Putamen (tissue), 1 donor: ENCODE measurements around the gene MC1R.
A peak's percentile ranks its signal among the peaks of the same experiment; 100 is the strongest.
"Not testable (repeated sequence)": the region's sequence is repeated elsewhere in the genome, so short reads cannot be mapped to it uniquely, and the experiment has no call there.

Experiments
- DNase-seq: peaks from one replicate; pipeline ENCODE4 v3.0.0-alpha.2; 2016; ENCODE audit warnings: low spot score

MC1R gene

DNA sequence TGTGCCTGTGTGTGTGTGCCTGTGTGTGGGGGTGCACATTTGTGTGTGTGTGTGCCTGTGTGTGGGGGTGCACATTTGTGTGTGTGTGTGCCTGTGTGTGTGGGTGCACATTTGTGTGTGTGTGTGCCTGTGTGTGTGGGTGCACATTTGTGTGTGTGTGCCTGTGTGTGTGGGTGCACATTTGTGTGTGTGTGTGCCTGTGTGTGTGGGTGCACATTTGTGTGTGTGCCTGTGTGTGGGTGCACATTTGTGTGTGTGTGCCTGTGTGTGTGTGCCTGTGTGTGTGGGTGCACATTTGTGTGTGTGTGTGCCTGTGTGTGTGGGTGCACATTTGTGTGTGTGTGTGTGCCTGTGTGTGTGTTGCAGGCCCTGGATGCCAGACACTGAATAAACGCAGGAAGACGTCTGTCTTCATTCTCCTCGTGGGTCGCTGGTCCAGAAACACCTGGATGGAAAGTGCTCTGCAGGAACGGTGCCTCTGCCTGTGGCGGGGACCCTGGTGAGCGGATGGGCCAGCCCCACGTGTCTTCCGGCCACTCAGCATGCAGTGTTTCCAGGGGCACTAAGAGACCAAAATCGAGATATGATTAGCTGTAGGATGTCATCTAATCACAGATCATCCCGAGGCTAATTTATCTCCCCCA is 3.9 kb upstream of the MC1R start:
- DNase-seq = not testable (repeated sequence)

DNA sequence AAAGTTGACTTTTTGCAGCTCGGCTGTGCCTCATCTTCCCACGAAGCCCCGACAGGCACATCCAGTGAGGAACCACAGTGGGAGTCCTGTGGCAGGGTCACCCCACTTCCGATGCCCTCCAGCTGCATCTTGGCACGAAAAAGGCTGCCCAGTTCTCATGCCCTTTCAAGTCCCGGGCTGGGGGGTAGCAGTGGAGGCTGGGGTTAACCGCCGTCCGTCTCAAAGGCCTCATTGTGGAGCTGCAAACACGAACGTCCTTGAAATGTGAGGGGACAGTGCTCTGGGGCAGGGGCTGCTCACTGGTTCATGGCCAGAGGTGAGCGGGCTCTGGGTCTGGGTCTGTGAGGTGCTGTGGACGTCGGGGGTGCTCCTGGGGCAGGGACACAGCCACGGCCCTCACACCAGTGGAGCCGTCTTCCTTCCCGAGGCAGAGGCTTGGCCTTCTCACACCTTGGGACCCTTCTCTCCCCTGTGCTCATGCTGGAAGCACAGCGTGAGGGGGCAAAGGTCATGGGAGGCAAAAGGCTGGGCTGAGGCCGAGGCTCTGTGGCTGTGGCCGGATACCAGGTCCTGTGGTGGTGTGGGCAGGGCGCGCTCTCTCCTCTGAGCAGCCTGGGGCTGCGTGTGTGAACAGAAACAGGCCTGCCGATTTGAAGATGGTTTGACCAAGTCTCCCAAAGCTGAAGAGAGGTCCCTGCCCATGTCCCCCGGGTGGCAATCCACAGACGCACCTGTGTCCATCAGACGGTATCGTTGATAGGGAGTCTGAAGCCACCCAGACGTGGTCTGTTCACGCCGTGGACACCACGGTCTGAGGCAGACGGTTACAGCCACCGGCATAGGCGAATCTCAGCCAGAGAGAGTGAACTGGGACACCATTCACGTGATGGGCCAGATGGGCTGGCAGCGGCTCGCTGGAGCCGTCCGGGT is 3.1 kb upstream of the MC1R start:
- DNase-seq = no peak

DNA sequence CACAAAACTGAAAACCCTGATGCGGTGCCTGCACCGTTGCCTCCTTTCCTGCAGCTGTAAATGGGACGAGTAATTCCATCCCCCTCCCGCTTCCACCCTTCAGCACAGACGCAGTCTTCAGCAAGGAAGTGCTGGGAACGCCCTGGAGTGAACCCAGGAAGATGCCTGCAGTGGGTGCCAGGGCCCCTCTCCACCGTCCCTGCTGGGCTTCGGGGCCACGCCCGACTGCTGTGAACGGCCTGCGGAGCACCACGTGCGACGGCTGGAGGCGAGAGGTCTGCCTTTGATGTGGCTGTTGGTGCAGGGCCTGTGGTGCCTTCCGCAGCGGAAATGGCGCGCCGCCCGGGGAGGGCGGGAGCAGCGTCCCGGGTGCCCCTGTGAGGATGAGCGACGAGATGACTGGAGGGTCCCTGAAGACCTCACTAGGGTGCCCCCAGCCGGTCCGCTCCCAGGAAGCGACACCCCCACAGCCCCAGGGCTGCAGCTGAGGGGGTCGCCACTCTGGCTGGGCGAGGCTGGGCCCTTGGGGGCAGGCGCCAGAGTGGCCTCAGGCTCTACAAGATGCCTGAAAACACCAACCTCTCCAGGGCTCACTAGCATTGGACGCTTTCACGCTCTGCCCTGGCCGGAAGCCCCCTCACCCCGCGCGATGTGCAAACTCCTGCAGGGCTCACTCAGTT is 749 bp upstream of the MC1R start:
- DNase-seq = peak; percentile 59

DNA sequence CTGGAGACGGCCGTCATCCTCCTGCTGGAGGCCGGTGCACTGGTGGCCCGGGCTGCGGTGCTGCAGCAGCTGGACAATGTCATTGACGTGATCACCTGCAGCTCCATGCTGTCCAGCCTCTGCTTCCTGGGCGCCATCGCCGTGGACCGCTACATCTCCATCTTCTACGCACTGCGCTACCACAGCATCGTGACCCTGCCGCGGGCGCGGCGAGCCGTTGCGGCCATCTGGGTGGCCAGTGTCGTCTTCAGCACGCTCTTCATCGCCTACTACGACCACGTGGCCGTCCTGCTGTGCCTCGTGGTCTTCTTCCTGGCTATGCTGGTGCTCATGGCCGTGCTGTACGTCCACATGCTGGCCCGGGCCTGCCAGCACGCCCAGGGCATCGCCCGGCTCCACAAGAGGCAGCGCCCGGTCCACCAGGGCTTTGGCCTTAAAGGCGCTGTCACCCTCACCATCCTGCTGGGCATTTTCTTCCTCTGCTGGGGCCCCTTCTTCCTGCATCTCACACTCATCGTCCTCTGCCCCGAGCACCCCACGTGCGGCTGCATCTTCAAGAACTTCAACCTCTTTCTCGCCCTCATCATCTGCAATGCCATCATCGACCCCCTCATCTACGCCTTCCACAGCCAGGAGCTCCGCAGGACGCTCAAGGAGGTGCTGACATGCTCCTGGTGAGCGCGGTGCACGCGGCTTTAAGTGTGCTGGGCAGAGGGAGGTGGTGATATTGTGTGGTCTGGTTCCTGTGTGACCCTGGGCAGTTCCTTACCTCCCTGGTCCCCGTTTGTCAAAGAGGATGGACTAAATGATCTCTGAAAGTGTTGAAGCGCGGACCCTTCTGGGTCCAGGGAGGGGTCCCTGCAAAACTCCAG is 1.1 kb downstream of the MC1R start:
- no peak for DNase-seq

DNA sequence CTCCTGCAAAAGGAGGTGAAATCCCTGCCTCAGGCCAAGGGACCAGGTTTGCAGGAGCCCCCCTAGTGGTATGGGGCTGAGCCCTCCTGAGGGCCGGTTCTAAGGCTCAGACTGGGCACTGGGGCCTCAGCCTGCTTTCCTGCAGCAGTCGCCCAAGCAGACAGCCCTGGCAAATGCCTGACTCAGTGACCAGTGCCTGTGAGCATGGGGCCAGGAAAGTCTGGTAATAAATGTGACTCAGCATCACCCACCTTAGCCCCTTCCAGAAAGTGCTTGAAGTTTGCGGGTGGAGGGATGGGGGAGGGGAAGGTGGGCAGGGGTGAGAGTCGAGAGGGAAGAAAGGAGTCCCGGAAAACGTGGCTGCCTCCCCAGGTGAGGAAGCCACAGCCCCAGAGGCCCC is 2.1 kb downstream of the MC1R start:
- DNase-seq = no peak

DNA sequence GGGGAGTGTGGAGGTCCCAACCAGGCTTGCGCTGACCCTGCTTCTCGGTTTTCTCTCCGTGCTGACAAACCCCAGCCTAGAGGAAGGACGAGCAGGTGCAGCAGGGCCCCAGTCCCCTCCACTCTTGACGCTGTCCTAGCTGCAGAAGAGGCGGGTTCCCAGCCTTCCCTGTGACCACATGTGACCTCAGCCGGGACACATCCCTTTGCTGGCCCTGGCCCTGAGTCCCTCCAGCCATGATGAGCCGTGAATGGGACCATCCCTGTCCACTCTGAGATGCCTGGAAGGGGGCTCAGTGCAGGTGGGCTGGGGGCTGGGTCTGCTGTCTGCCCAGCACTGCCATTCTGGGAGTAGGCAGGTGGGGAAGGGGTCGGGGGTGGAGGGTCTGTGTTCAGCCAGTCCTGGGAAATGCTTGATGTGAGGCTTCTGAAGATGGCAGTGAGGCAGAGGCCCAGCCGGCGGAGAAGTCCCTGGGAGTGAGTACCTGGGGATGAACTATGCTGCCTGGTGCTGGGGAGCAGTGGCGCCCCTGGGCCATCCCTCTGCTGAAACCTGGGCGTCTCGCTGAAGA is 2.6 kb downstream of the MC1R start:
- no peak for DNase-seq

DNA sequence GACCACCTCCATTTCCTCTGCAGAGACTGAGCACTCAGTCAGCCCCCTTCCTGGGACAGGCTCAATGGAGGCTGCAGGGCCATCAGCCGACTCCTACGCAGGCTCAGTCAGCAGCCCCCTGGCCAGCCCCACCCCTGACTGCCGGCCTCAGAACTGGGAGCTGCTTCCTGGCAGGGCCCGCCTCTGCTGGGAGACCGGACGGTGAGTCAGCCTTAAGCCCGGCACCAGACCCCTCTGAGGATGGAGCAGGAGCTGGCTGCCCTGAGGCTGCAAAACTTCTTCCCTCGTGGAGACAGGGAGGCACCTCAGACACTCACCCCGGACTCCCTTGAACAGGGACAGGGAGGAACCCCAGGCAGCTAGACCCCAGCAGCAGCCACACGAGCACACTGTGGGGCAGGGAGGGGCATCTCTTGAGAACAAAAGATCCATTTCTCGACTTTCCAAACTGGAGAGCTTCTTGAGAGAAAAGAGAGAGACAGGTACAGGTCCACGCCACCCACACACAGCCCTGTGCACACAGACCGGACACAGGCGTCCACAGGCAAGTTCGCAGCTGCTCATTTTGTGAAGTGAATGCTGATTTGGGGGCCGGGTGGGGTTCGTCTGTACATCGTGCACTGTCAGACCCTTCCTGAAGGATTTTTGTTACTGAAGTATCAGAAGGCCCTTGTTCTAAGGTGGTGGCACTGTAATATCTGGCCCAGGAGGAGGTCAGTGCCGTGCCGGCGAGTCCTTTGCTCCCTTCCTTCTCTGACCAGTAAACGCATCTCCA is 3.2 kb downstream of the MC1R start:
- DNase-seq = no peak

DNA sequence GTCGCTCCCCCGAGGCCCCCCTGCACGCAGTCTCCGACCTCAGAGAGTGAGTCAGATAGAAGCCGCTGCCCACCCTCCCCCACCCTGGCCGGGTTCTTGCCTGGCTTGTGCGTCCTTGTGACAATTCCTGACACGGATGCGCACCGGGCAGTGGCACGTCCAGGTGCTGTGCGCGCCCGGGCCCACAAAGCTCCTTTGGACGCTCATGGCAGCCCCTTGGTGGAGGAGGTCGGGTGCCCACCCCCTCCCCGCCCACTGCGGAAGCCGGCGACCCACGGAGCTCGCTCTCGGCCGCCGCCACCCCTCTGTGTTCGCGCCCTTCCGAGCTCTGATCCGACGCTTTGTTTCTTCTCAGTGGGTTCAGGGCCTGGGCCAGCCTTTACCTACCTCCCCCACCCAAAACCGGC is 3.8 kb downstream of the MC1R start:
- no peak for DNase-seq

DNA sequence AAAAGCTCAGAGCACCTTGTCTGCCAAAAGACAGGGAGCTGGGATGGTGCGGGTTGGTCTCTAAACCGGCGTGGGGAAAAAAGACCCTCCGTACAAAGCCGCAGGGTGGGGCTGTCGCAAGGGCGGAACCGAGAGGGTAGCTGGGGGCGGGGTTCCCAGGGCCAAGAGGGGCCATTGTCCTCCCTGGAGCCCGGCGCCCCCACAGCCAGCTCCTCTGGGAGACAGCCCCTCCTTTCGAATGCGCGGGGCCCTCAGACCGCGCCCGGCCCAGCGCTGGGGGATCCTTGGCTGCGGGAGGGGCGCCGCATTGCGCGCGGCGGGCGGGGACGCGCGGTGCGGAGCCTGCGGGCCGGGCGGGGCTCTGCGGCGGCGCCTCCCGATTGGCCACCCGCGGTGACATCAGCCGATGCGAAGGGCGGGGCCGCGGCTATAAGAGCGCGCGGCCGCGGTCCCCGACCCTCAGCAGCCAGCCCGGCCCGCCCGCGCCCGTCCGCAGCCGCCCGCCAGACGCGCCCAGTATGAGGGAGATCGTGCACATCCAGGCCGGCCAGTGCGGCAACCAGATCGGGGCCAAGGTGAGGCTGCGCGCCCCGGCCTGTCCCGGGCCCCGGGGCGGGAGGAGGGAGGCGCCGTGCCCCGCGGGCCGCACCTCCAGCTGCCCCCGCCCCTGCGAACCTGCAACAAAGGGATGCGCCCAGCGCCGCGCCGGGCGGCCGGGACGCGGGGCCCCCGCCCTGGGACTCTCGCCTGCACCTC is 4.4 kb downstream of the MC1R start, which contains the start of gene TUBB3:
Gene TUBB3, plus strand, starts transcription at position 459 of the 756 bp plus-strand sequence. Its CDS starts 60 bp downstream, at position 519.
- peak; percentile 76 for DNase-seq

DNA sequence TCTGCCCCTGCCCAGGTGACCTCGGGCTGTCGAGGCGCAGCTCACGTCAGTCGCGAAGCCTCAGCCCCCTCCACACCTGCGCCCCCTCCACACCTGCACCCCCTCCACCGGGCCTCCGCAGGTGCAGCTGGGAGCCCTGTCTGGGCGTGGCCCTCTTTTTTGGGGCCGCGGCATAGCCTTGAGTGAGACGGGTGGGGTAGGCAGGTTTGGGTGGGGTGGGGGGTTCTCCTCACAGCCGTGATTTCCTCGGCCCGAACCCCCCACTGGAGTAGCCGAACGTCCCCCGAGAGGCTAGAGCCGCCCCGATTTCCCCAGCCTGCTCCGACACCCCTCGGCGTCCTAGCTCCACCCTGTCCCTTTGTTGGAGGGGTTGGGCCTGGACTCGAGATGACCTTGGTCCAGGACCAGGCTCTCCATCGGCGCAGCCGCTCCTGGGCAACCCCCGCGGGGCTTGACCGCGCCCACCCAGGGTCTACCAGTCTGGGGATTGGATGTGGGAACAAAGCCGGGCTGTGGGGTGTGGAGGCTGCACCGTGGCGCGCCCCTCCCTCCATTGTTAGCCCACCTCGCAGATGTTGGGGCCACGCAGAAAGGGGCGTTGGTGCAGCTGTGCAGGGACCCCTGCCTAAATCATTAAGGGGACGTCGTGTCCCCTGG is 5.1 kb downstream of the MC1R start:
- DNase-seq = no peak

DNA sequence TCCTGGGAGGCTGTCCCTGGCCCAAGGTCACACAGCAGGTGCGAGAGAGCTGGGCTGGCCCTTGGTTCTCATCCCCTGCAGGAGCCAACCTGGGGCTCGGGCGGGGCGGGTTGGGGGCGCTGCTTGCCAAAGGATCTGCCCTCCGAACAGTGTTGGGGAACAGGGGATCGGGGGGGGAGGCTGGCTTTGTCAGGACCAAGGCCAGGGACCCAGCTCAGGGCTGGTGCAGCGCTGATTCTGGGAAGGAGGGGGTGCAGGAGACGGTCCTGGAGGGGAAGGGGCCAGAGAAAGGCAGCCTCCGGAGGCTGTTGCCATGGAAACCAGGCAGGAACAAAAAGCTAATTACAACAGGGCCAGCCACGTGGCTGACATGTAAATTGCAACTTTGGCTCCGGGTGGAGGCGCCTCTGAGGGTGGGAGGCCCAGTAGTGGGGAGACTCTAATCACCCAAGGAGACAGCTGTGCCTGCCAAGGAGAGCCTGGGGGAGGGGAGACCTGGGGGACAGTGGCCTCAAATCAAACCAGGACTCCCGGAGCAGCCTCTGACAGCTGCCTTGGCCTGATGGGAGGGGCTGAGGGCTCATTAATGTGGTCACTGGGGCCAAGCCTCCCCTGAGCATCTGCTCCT is 5.7 kb downstream of the MC1R start:
- DNase-seq = no peak

DNA sequence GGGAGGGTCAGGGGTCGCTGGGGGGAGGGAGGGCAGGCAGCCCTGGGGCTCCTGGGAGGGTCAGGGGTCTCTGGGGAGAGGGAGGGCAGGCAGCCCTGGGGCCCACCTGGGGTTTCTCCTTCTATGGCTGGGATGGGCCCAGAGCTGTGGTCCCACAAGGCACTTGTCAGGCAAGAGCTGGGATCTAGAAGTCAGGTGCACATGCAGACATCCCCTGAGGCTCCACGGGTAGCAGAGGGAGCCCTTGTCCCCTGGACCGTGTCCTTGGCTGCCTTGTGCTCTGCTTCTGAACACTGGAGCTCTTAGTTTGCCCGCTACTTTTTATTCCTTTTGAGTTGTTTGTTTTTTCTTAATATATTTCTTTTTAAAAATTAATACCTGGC is 6.3 kb downstream of the MC1R start:
- no peak for DNase-seq

DNA sequence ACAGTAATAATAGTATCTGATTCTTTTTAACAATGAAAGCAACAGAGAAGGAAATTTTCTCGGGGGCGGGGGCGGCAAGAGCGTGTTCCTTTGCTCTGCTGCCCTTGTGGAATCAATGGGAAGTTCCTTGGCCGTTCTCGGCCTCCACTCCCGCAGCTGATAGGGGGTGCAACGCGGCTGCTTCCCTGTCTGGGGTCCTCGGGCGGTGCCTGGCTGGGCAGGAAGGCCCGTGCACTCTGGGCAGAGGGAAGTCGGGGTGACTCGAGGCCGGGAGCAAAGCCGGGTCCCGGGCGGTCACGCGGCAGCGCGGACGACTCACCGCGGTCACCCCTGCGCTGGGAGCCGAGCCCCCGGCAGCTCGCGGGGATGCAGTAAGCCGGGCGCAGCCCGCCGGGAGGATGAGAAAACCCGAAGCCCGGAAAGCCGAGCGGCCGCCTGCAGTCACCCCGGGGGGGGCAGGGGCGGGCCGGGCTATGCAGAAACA is 7.0 kb downstream of the MC1R start:
- DNase-seq = no peak

DNA sequence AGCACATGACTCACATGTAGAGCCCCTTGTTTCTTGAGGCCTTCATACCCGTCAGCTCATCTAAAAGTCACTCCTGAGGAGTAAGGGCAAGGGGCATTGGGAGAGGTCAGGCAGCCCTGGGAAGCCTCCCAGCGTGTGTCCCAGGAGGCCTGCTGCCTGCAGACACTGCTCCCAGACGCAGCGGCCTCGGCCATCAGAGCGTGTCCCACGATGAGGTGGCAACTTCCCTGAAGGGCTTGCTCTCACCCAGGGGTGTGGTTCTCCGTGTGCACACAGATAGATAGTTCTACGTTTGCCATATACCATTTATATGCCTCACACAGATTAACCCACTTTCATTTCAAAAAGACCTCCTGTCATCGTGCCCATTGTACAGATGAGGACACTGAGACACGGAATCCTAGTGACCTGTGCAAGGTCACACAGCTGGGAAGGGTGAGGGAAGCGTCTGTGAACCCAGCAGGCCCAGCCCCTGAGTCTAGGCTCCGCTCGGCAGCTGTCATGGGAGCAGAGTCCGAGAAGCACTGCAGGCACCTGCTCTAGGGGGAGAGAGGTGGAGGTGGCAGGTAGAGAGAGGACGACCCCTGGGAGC is 12.7 kb downstream of the MC1R start:
- no peak for DNase-seq

DNA sequence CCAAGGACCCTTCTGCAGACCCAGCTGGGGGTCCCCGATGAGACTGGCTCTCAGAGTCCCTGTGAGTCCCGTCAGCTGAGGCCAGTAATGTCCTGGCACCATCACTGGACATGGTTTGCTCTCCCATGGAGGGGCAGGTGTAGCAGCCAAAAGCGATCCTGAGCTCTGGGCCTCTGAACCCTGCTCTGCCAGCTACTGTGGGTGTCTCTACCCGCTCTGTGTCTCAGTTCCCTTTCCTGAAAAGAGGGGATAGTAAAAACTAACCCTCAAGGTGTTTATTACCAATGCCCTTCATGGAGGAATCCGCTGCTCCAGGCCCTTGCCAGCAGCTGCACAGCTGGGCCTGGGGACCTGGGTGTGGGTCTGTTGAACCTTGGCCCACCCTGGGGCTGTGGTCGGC is 13.3 kb downstream of the MC1R start:
- DNase-seq = no peak

DNA sequence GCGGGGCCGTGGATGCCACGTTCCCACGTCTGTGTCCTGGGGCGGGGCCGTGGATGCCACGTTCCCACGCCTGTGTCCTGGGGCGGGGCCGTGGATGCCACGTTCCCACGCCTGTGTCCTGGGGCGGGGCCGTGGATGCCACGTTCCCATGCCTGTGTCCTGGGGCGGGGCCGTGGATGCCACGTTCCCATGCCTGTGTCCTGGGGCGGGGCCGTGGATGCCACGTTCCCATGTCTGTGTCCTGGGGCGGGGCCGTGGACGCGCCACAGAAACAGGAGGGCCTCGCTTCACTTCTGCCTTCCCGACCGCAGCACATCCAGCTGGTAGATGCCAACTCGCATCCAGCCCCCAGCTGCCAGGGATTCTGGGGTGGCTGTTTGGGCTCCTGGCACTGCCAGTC is 15.4 kb downstream of the MC1R start:
- not testable (repeated sequence) for DNase-seq

DNA sequence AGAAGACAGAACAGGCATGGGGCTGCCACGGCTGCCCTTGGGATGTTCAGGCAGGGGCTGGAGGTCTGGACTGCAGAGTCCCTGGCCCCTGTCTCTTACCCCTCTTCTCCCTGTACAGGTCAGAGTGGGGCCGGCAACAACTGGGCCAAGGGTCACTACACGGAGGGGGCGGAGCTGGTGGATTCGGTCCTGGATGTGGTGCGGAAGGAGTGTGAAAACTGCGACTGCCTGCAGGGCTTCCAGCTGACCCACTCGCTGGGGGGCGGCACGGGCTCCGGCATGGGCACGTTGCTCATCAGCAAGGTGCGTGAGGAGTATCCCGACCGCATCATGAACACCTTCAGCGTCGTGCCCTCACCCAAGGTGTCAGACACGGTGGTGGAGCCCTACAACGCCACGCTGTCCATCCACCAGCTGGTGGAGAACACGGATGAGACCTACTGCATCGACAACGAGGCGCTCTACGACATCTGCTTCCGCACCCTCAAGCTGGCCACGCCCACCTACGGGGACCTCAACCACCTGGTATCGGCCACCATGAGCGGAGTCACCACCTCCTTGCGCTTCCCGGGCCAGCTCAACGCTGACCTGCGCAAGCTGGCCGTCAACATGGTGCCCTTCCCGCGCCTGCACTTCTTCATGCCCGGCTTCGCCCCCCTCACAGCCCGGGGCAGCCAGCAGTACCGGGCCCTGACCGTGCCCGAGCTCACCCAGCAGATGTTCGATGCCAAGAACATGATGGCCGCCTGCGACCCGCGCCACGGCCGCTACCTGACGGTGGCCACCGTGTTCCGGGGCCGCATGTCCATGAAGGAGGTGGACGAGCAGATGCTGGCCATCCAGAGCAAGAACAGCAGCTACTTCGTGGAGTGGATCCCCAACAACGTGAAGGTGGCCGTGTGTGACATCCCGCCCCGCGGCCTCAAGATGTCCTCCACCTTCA is 16.2 kb downstream of the MC1R start:
- DNase-seq = no peak
